Keratinocyte (primary cell): Measurements from ENCODE around the gene SLC7A5. TPM values are rescaled to one million over a fixed set of nuclear protein-coding genes. Genes with fewer than 3 reads are reported as not detected.

Source experiments
- DNase-seq: peaks from one replicate; pipeline ENCODE4 v3.0.0-alpha.2; 2011; ENCODE audit warnings: low read depth, missing footprints, low spot score
- FAIRE-seq: peaks from 2 replicates; lab custom pipeline; 2011; peaks lifted over from hg19 to GRCh38; lab: Jason Lieb, UNC
- H2AFZ ChIP-seq: 2 replicates; pipeline ENCODE4 v1.6.0; 2012; ENCODE audit warnings: low read length, control low read depth, inconsistent platforms; ENCODE audit not compliant: control insufficient read depth
- H3K27ac ChIP-seq: 2 replicates; pipeline ENCODE4 v1.5.1; 2011; ENCODE audit warnings: low read length; ENCODE audit not compliant: control insufficient read depth, insufficient read depth
- H3K27me3 ChIP-seq: 3 replicates; pipeline ENCODE4 v1.6.0; 2011; ENCODE audit warnings: low read length; ENCODE audit not compliant: control insufficient read depth, insufficient read depth; ENCODE audit errors: extremely low read depth
- H3K36me3 ChIP-seq, 2 experiments: 2 replicates in 1 of 2; 3 replicates in 1 of 2; pipeline ENCODE4 v1.5.1; 2011; ENCODE audit warnings: low read length in 2 of 2, mild to moderate bottlenecking in 1 of 2; ENCODE audit not compliant: control insufficient read depth in 2 of 2, insufficient read depth in 2 of 2; ENCODE audit errors: extremely low read depth in 1 of 2
- H3K4me1 ChIP-seq: 3 replicates; pipeline ENCODE4 v1.5.1; 2011; ENCODE audit warnings: low read length; ENCODE audit not compliant: control insufficient read depth, insufficient read depth; ENCODE audit errors: extremely low read depth
- H3K4me2 ChIP-seq: 3 replicates; pipeline ENCODE4 v1.6.0; 2011; ENCODE audit warnings: low read depth, low read length; ENCODE audit not compliant: control insufficient read depth, insufficient read depth; ENCODE audit errors: extremely low read depth
- H3K4me3 ChIP-seq, 3 experiments: fragments of 200-600 bp in 1 of 3; sonication (generic) in 1 of 3; 2 replicates in 2 of 3; 3 replicates in 1 of 3; pipeline ENCODE4 v1.5.1; 2011 to 2016; ENCODE audit warnings: low read length in 3 of 3, mild to moderate bottlenecking in 3 of 3, control low read depth in 2 of 3, inconsistent platforms in 1 of 3, low read depth in 1 of 3, mixed read lengths in 1 of 3, mixed run types in 1 of 3, moderate library complexity in 1 of 3; ENCODE audit not compliant: control insufficient read depth in 2 of 3, insufficient read depth in 2 of 3; ENCODE audit errors: extremely low read depth in 1 of 3
- H3K79me2 ChIP-seq: 2 replicates; pipeline ENCODE4 v1.6.0; 2012; ENCODE audit warnings: low read length; ENCODE audit not compliant: control insufficient read depth, insufficient read depth
- H3K9ac ChIP-seq: 3 replicates; pipeline ENCODE4 v1.6.0; 2011; ENCODE audit warnings: low read length; ENCODE audit not compliant: control insufficient read depth, insufficient read depth; ENCODE audit errors: extremely low read depth
- H3K9me1 ChIP-seq: 3 replicates; pipeline ENCODE4 v1.6.0; 2011; ENCODE audit warnings: low read length; ENCODE audit not compliant: control insufficient read depth, insufficient read depth; ENCODE audit errors: extremely low read depth
- H3K9me3 ChIP-seq: 2 replicates; pipeline ENCODE4 v1.5.1; 2012; ENCODE audit warnings: low read depth, low read length; ENCODE audit not compliant: control insufficient read depth
- H4K20me1 ChIP-seq: 3 replicates; pipeline ENCODE4 v1.6.0; 2011; ENCODE audit warnings: low read length; ENCODE audit not compliant: control insufficient read depth, insufficient read depth; ENCODE audit errors: extremely low read depth
- CTCF ChIP-seq, 3 experiments: IDR thresholded peaks in 1 of 3; conservative IDR thresholded peaks in 1 of 3; optimal IDR thresholded peaks in 1 of 3; 2 replicates in 2 of 3; 3 replicates in 1 of 3; pipeline versions ENCODE3 to v1.5.1; 2011; ENCODE audit warnings: low read length in 3 of 3, mild to moderate bottlenecking in 3 of 3, moderate library complexity in 2 of 3, control low read depth in 1 of 3, inconsistent platforms in 1 of 3; ENCODE audit not compliant: insufficient read depth in 2 of 3; ENCODE audit errors: extremely low read depth in 1 of 3
- EZH2 ChIP-seq: IDR thresholded peaks from one replicate; pipeline ENCODE4 v1.6.1; 2012; ENCODE audit warnings: inconsistent platforms, mild to moderate bottlenecking, low read length, moderate library complexity
- dilution Hi-C: fragments of 300-500 bp; cut with MboI; formaldehyde crosslinking; loops from one replicate; pipeline ENCODE4 v1.7.0; 2020; ENCODE audit warnings: low sequenced_read_pairs; ENCODE audit not compliant: extremely low pct_ligation_motif_present
- polyA plus RNA-seq, 5 experiments: library from polyadenylated mRNA; depleted of rRNA in 3 of 5; stranded (reverse) in 3 of 5; stranded (forward) in 1 of 5; unstranded in 1 of 5; fragments of >200 nt; gene quantifications; 1 replicate in 1 of 5; 2 replicates in 3 of 5; 3 replicates in 1 of 5; pipeline versions ENCODE4 v1.2.1 to v1.2.3, GENCODE V29; 2011 to 2012; ENCODE audit warnings: missing spikeins in 2 of 5, low read depth in 1 of 5, low replicate concordance in 1 of 5

The SLC7A5 gene
- polyA plus RNA-seq, 1 donor (not counting 4 experiments of a cell fraction or from before 2014, with no cell fraction given) = 114 TPM

GRCh38 chr16:87801679-87802259, 67.5 kb downstream of the SLC7A5 start:
- no peak for FAIRE-seq
- H3K4me2 ChIP-seq = no peak overlapping the region
- DNase-seq = no peak
- no peak overlapping the region for H2AFZ ChIP-seq
- dilution Hi-C loops = no loop called here
- no peaks in the 10 kb centered on the region for H3K27me3 ChIP-seq
- H4K20me1 ChIP-seq = no peaks in the 10 kb centered on the region
- H3K4me3 ChIP-seq = no peak overlapping the region
- TF ChIP-seq EZH2 (no peak), CTCF (optimal IDR thresholded peaks at IDR 0.05 in 1 of 3, IDR thresholded peaks at IDR 0.05 in 1 of 3, conservative IDR thresholded peaks at IDR 0.05 in 1 of 3; ENCODE audit: extremely low read depth in 1 of 3, insufficient read depth in 2 of 3, low read length in 3 of 3) (no peak)
- no peaks in the 10 kb centered on the region for H3K79me2 ChIP-seq
- H3K4me1 ChIP-seq = peaks cover 24% of the 10 kb centered on the region
- no peaks in the 10 kb centered on the region for H3K9me1 ChIP-seq
- H3K9ac ChIP-seq = no peak overlapping the region
- no peaks in the 10 kb centered on the region for H3K36me3 ChIP-seq
- no peaks in the 10 kb centered on the region for H3K9me3 ChIP-seq
- no peak overlapping the region for H3K27ac ChIP-seq

- Histone ChIP-seq H3K27me3 (no peaks in the 10 kb centered on the region), H3K4me1 (peaks cover 13% of the 10 kb centered on the region), H3K9me3 (no peaks in the 10 kb centered on the region), H2AFZ (no peak overlapping the region), H3K4me3 (no peak overlapping the region), H3K79me2 (no peaks in the 10 kb centered on the region), H3K9ac (no peak overlapping the region), H3K4me2 (no peak overlapping the region), H4K20me1 (no peaks in the 10 kb centered on the region), H3K9me1 (no peaks in the 10 kb centered on the region), H3K36me3 (no peaks in the 10 kb centered on the region), H3K27ac (no peak overlapping the region)
- FAIRE-seq (no peak), DNase-seq (no peak)
- dilution Hi-C loops = no loop called here
- TF ChIP-seq EZH2 (no peak), CTCF (optimal IDR thresholded peaks at IDR 0.05 in 1 of 3, IDR thresholded peaks at IDR 0.05 in 1 of 3, conservative IDR thresholded peaks at IDR 0.05 in 1 of 3; ENCODE audit: extremely low read depth in 1 of 3, insufficient read depth in 2 of 3, low read length in 3 of 3) (no peak)
These were observed 68.8 kb downstream of the SLC7A5 start for GRCh38 chr16:87800497-87800896.
